Hepatocyte (in vitro differentiated cells): ENCODE measurements around the gene ARHGAP15. TPM values are rescaled to one million over a fixed set of nuclear protein-coding genes. Genes with fewer than 3 reads are reported as not detected.

Experiments
- DNase-seq: peaks from one replicate; pipeline ENCODE4 v3.0.0-alpha.2; 2016; ENCODE audit warnings: low spot score
- H2AFZ ChIP-seq: fragments of 200-600 bp; sonication (generic); 2 replicates; pipeline ENCODE4 v1.6.0; 2016; ENCODE audit warnings: antibody characterized with exemption, mild to moderate bottlenecking
- H3K27ac ChIP-seq: fragments of 200-600 bp; sonication (generic); 2 replicates; pipeline ENCODE4 v1.5.1; 2016; ENCODE audit warnings: mild to moderate bottlenecking
- H3K27me3 ChIP-seq: fragments of 200-600 bp; sonication (generic); 2 replicates; pipeline ENCODE4 v1.6.1; 2016
- H3K36me3 ChIP-seq: fragments of 200-600 bp; sonication (generic); replicated peaks from 2 replicates; pipeline ENCODE4 v1.5.1; 2016; ENCODE audit warnings: low read depth; ENCODE audit not compliant: insufficient read depth
- H3K4me1 ChIP-seq: fragments of 200-600 bp; sonication (generic); 2 replicates; pipeline ENCODE4 v1.5.1; 2016; ENCODE audit warnings: mild to moderate bottlenecking, moderate library complexity; ENCODE audit not compliant: insufficient read depth
- H3K4me2 ChIP-seq: fragments of 200-600 bp; sonication (generic); 2 replicates; pipeline ENCODE4 v1.6.0; 2016
- H3K4me3 ChIP-seq: fragments of 200-600 bp; sonication (generic); 2 replicates; pipeline ENCODE4 v1.5.1; 2016; ENCODE audit warnings: mild to moderate bottlenecking
- H3K79me2 ChIP-seq: fragments of 200-600 bp; sonication (generic); 2 replicates; pipeline ENCODE4 v1.6.0; 2017; ENCODE audit warnings: mild to moderate bottlenecking
- H3K9me2 ChIP-seq: fragments of 200-600 bp; sonication (generic); replicated peaks from 2 replicates; pipeline ENCODE4 v1.6.0; 2017; ENCODE audit warnings: mild to moderate bottlenecking; ENCODE audit not compliant: insufficient read depth
- H3K9me3 ChIP-seq: fragments of 200-600 bp; sonication (generic); 2 replicates; pipeline ENCODE4 v1.5.1; 2016; ENCODE audit warnings: low read depth, mild to moderate bottlenecking
- H4K20me1 ChIP-seq: fragments of 200-600 bp; sonication (generic); 2 replicates; pipeline ENCODE4 v1.6.0; 2016; ENCODE audit warnings: mild to moderate bottlenecking; ENCODE audit not compliant: insufficient read depth, poor library complexity, severe bottlenecking
- EZH2 ChIP-seq: fragments of 200-600 bp; sonication (generic); IDR thresholded peaks from 2 replicates; pipeline ENCODE4 v1.6.1; 2016; ENCODE audit warnings: antibody characterized with exemption, mild to moderate bottlenecking, borderline replicate concordance
- EZH2phosphoT487 ChIP-seq: fragments of 200-600 bp; sonication (generic); IDR thresholded peaks from one replicate; pipeline ENCODE4 v1.6.1; 2018; ENCODE audit warnings: antibody characterized with exemption, mild to moderate bottlenecking, low read depth, moderate library complexity; ENCODE audit not compliant: unreplicated experiment, severe bottlenecking
- WGBS: methylation state at CpG from one replicate; pipeline ENCODE4 v1.1.6; 2016; ENCODE audit warnings: low lambda C conversion rate; ENCODE audit errors: missing lambda C conversion rate; 5-methylcytosine and 5-hydroxymethylcytosine counted together
- polyA plus RNA-seq: library from polyadenylated mRNA; unstranded; fragments of >200 nt; fragmentation: Nextera tagmentation; extraction: Ambion mirVana; gene quantifications from 2 replicates; pipeline ENCODE4 v1.2.1, GENCODE V29; 2016
- total RNA-seq: library from RNA; depleted of rRNA; stranded (reverse); fragments of >200 nt; gene quantifications from 2 replicates; pipeline ENCODE4 v1.2.3, GENCODE V29; 2014
- TF ChIP-seq, protein P1 (sequence below): fragments of 200-600 bp; sonication (generic); IDR thresholded peaks from 2 replicates; pipeline ENCODE4 v1.5.1; 2016; ENCODE audit warnings: antibody characterized with exemption, mild to moderate bottlenecking; ENCODE audit not compliant: poor library complexity

ARHGAP15 gene
- total and polyA plus RNA-seq, 2 experiments from 2014 or later: 0.17 TPM; not detected in 1

DNA sequence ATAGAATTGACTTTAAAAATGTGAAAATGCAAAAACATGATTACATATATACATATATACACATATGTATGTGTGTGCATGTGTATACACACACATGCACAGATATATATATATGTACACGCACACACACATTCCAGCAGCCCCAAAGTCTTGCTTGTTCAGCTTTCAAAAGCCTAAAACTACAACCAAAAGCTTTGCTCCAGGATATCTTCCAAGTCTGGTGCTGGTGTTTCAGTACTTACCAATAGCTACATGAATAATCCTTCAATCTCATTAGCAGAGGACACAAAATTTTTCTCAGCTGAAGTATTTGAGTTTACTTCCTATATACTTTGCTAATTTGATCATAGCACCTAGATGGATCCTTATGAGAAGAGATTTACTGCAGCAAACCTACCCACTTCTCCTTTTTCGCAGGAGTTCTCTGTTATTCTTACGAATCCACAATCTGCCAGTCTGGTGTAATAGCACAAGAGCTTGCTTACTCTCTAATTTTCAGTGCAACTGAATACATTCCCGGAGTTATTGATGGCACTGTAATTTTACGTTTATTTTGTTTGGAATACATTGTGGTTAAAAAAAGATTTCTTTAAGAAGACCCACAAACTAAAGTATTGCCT, 553.3 kb downstream of the ARHGAP15 start:
- Histone ChIP-seq H4K20me1 (no peaks in the 10 kb centered on the region), H3K27me3 (no peaks in the 10 kb centered on the region), H3K9me3 (no peaks in the 10 kb centered on the region), H3K79me2 (no peaks in the 10 kb centered on the region), H3K4me3 (no peak overlapping the region), H3K36me3 (no peaks in the 10 kb centered on the region), H3K9me2 (no peaks in the 10 kb centered on the region), H3K27ac (no peak overlapping the region), H2AFZ (no peak overlapping the region), H3K4me1 (peaks cover 4% of the 10 kb centered on the region), H3K4me2 (no peak overlapping the region)
- DNase-seq: no peak
- TF ChIP-seq EZH2 (no peak), EZH2phosphoT487 (no peak)
- TF ChIP-seq, protein P1, sequence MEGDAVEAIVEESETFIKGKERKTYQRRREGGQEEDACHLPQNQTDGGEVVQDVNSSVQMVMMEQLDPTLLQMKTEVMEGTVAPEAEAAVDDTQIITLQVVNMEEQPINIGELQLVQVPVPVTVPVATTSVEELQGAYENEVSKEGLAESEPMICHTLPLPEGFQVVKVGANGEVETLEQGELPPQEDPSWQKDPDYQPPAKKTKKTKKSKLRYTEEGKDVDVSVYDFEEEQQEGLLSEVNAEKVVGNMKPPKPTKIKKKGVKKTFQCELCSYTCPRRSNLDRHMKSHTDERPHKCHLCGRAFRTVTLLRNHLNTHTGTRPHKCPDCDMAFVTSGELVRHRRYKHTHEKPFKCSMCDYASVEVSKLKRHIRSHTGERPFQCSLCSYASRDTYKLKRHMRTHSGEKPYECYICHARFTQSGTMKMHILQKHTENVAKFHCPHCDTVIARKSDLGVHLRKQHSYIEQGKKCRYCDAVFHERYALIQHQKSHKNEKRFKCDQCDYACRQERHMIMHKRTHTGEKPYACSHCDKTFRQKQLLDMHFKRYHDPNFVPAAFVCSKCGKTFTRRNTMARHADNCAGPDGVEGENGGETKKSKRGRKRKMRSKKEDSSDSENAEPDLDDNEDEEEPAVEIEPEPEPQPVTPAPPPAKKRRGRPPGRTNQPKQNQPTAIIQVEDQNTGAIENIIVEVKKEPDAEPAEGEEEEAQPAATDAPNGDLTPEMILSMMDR: no peak
- 85% methylated on average over 5 of the region's 5 CpGs for WGBS

DNA sequence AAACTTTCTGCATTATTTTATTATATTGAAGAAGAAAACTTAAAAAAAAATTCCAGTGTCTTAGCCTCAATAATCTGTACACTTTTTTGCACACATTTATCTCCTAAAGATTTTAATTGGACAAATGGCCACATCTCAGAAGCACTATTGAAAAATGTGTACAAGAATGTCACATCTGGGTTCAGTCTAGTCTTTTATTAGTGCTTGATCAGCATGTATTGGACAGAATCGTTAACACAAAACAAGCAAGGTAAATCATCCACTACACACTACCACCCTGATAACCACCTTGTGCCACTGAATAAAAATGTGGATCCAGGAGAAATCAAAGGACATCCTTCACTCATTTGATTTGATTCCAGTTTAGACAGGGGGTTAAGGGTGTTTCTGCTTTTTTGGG, 554.8 kb downstream of the ARHGAP15 start:
- Histone ChIP-seq H3K79me2 (no peaks in the 10 kb centered on the region), H3K36me3 (no peaks in the 10 kb centered on the region), H3K9me2 (no peaks in the 10 kb centered on the region), H3K4me3 (no peak overlapping the region), H3K4me2 (no peak overlapping the region), H3K9me3 (no peaks in the 10 kb centered on the region), H4K20me1 (no peaks in the 10 kb centered on the region), H3K27me3 (no peaks in the 10 kb centered on the region), H3K4me1 (peaks cover 4% of the 10 kb centered on the region), H2AFZ (no peak overlapping the region), H3K27ac (no peak overlapping the region)
- TF ChIP-seq, protein P1: no peak
- no peak for TF ChIP-seq EZH2
- 79% methylated on average over 1 of the region's 1 CpG for WGBS
- DNase-seq: no peak

DNA sequence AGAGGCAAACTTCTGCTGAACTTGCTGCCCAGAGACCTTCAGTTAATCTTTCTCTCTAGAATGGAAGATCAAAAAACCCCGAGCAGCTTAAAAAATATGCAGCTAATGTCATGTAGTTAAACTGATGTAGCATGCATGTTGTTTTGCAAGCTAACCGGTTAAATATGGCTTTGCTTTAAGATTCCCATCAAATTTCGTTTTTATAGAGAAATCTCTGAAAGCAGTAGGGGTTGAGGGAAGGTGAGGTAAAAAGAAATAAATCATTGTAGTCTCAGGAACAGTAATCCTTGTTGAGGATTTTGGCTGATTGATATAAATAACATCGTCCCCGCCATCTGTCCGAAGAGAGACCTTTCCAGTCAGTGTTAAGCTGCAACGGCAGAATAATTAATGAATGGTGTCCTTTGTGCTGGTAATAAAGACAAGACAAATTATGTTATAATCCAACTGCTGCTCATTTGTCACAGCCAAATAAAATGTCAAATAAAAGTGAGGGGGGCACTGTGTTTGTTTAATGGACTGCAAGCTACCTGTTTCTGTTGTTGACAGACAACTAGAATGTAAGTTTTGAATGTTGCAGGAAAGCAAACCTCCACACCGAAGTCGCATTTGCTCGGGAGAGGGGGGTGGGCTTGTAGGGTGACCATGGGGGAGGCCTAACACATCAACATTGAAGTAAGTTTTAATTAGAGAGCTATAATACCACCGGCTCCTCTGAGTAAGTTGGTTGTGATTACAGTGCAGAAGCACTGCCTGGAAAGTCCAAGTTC, 555.5 kb downstream of the ARHGAP15 start:
- Histone ChIP-seq H4K20me1 (no peaks in the 10 kb centered on the region), H3K9me2 (no peaks in the 10 kb centered on the region), H2AFZ (no peak overlapping the region), H3K27ac (no peak overlapping the region), H3K36me3 (no peaks in the 10 kb centered on the region), H3K27me3 (no peaks in the 10 kb centered on the region), H3K9me3 (no peaks in the 10 kb centered on the region), H3K4me1 (peaks cover 4% of the 10 kb centered on the region), H3K4me2 (peak overlapping the region; percentile 13), H3K79me2 (no peaks in the 10 kb centered on the region), H3K4me3 (no peak overlapping the region)
- TF ChIP-seq EZH2phosphoT487 (no peak), EZH2 (no peak)
- TF ChIP-seq, protein P1: no peak
- DNase-seq: no peak
- 66% methylated on average over 11 of the region's 11 CpGs for WGBS
